ENCODE measurements around the gene SERGEF.

SERGEF gene

GRCh38 chr11:17793642-17794170 is 219.1 kb downstream of the SERGEF start:
- FAIRE-seq, result no peak
- no peak for DNase-seq (ENCODE audit: insufficient read length, low spot score)

GRCh38 chr11:17792161-17792560 is 220.7 kb downstream of the SERGEF start:
- FAIRE-seq (no peak), DNase-seq (ENCODE audit: insufficient read length, low spot score) (no peak)

GRCh38 chr11:17791144-17791543 is 221.7 kb downstream of the SERGEF start:
- DNase-seq (ENCODE audit: insufficient read length, low spot score), result no peak
- no peak for FAIRE-seq

- peak; percentile 4 for FAIRE-seq
Observed at GRCh38 chr11:17790453-17790852, 222.4 kb downstream of the SERGEF start.

GRCh38 chr11:17788084-17788483 is 224.8 kb downstream of the SERGEF start:
- no peak for DNase-seq (ENCODE audit: insufficient read length, low spot score)
- FAIRE-seq, result no peak

More at GRCh38 chr11:17790453-17790852, 222.4 kb downstream of the SERGEF start:
- DNase-seq (ENCODE audit: insufficient read length, low spot score), result peak; percentile 17

GRCh38 chr11:17786824-17787525 is 225.9 kb downstream of the SERGEF start:
- DNase-seq (ENCODE audit: insufficient read length, low spot score) (peak; percentile 64), FAIRE-seq (peak; percentile 93)

- FAIRE-seq (no peak), DNase-seq (ENCODE audit: insufficient read length, low spot score) (no peak)
Observed at GRCh38 chr11:17783878-17784277, 229.0 kb downstream of the SERGEF start.

- DNase-seq (ENCODE audit: insufficient read length, low spot score) (no peak), FAIRE-seq (no peak)
Observed at GRCh38 chr11:17782603-17783337, 230.1 kb downstream of the SERGEF start.

GRCh38 chr11:17782145-17782544 is 230.7 kb downstream of the SERGEF start:
- no peak for FAIRE-seq
- no peak for DNase-seq (ENCODE audit: insufficient read length, low spot score)

GRCh38 chr11:17781626-17782025 is 231.2 kb downstream of the SERGEF start:
- FAIRE-seq (no peak), DNase-seq (ENCODE audit: insufficient read length, low spot score) (no peak)

- DNase-seq (ENCODE audit: insufficient read length, low spot score) (no peak), FAIRE-seq (no peak)
Observed at GRCh38 chr11:17781221-17781620, 231.6 kb downstream of the SERGEF start.

- FAIRE-seq (no peak), DNase-seq (ENCODE audit: insufficient read length, low spot score) (no peak)
Observed at GRCh38 chr11:17780668-17781067, 232.2 kb downstream of the SERGEF start.

GRCh38 chr11:17779861-17780594 is 232.8 kb downstream of the SERGEF start:
- FAIRE-seq (no peak), DNase-seq (ENCODE audit: insufficient read length, low spot score) (no peak)

GRCh38 chr11:17778956-17779860 is 233.6 kb downstream of the SERGEF start:
- DNase-seq (ENCODE audit: insufficient read length, low spot score), result no peak
- no peak for FAIRE-seq

- FAIRE-seq, result no peak
Observed at GRCh38 chr11:17778352-17778751, 234.5 kb downstream of the SERGEF start.

GRCh38 chr11:17777738-17778091 is 235.1 kb downstream of the SERGEF start:
- DNase-seq (ENCODE audit: insufficient read length, low spot score) (no peak), FAIRE-seq (no peak)

More at GRCh38 chr11:17778352-17778751, 234.5 kb downstream of the SERGEF start:
- no peak for DNase-seq (ENCODE audit: insufficient read length, low spot score)

GRCh38 chr11:17777086-17777737 is 235.6 kb downstream of the SERGEF start:
- FAIRE-seq (no peak), DNase-seq (ENCODE audit: insufficient read length, low spot score) (no peak)

- no peak for FAIRE-seq
Observed at GRCh38 chr11:17776212-17776875, 236.5 kb downstream of the SERGEF start.

GRCh38 chr11:17775507-17776211 is 237.2 kb downstream of the SERGEF start:
- no peak for DNase-seq (ENCODE audit: insufficient read length, low spot score)
- FAIRE-seq, result no peak

More at GRCh38 chr11:17776212-17776875, 236.5 kb downstream of the SERGEF start:
- no peak for DNase-seq (ENCODE audit: insufficient read length, low spot score)

All from HTR-8/SVneo (cell line).